RWPE1 (cell line): ENCODE measurements around the gene TAB3.

Source experiments
- CTCF ChIA-PET: fragments of 350-600 bp; sonication (Branson Sonifier 250); formaldehyde crosslinking; extraction: SDS; loops from one replicate; lab custom pipeline; 2021; lab: Yijun Ruan, JAX
- POLR2A ChIA-PET: fragments of 400-600 bp; formaldehyde crosslinking; extraction: SDS; loops from one replicate; lab custom pipeline; 2020; ENCODE audit warnings: antibody characterized with exemption; ENCODE audit not compliant: low non-redundant PET; lab: Yijun Ruan, JAX
- DNase-seq: peaks from one replicate; pipeline ENCODE4 v3.0.0; 2012; ENCODE audit warnings: low spot score
- H3K27ac ChIP-seq: fragments of 450-650 bp; 2 replicates; pipeline ENCODE4 v1.5.1; 2017
- TF ChIP-seq, protein P1 (sequence below): fragments of 450-650 bp; conservative IDR thresholded peaks from 2 replicates; pipeline ENCODE4 v1.5.1; 2017; ENCODE audit warnings: low read depth, mild to moderate bottlenecking

The TAB3 gene

DNA sequence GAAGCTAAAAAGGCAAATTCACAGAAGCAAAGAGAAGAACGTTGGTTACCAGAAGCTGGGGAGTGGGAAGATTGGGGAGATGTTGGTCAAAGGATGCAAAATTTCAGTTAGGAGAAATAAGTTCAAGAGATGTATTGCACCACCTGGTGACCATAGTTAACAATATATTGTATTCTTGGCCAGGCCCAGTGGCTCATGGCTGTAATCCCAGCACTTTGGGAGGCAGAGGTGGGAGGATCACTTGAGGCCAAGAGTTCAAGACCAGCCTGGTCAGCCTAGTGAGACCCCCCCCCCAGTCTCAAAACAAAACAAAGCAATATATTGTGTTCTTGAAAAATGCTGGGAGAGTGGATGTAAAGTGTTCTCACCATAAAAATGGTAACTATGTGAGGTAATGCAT, 67.9 kb downstream of the TAB3 start:
- DNase-seq = no peak
- H3K27ac ChIP-seq = no peak overlapping the region
- CTCF ChIA-PET = no interaction called here
- TF ChIP-seq, protein P1, sequence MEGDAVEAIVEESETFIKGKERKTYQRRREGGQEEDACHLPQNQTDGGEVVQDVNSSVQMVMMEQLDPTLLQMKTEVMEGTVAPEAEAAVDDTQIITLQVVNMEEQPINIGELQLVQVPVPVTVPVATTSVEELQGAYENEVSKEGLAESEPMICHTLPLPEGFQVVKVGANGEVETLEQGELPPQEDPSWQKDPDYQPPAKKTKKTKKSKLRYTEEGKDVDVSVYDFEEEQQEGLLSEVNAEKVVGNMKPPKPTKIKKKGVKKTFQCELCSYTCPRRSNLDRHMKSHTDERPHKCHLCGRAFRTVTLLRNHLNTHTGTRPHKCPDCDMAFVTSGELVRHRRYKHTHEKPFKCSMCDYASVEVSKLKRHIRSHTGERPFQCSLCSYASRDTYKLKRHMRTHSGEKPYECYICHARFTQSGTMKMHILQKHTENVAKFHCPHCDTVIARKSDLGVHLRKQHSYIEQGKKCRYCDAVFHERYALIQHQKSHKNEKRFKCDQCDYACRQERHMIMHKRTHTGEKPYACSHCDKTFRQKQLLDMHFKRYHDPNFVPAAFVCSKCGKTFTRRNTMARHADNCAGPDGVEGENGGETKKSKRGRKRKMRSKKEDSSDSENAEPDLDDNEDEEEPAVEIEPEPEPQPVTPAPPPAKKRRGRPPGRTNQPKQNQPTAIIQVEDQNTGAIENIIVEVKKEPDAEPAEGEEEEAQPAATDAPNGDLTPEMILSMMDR = no peak
- POLR2A ChIA-PET = no interaction called here

DNA sequence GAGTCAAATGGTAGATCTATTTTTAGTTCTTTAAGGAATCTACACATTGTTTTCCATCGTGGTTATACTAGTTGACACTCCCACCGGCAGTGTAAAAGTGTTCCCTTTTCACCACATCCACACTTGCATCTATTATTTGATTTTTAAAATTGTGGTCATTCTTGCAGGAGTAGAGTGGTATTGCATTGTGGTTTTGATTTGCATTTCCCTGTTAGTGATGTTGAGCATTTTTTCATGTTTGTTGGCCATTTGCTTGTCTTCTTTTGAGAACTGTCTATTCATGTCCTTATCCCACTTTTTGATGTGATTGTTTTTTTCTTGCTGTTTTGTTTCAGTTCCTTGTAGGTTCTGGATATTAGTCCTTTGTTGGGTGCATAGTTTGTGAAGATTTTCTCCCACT, 70.0 kb downstream of the TAB3 start:
- POLR2A ChIA-PET = no interaction called here
- H3K27ac ChIP-seq = no peak overlapping the region
- TF ChIP-seq, protein P1 = no peak
- no peak for DNase-seq
- CTCF ChIA-PET = no interaction called here

DNA sequence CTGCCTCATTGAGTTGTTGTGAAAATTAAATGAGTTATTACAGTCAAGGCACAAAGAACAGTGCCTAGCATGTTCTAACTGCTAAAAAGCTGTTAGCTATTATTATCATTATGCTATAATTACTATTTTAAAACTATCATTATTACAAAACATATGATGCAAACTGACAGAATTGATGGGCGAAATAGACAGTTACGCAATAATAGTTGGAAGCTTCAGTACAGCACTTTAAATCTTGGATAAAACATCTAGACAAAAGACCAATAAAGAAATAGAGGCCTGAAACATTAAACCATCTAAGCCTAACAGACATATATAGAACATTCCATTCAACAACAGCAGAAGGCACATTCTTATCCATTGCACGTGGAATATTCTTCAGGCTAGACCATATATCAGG, 73.0 kb downstream of the TAB3 start:
- ChIA-PET POLR2A (no interaction called here), CTCF (no interaction called here)
- H3K27ac ChIP-seq = no peak overlapping the region
- no peak for DNase-seq
- TF ChIP-seq, protein P1 = no peak

DNA sequence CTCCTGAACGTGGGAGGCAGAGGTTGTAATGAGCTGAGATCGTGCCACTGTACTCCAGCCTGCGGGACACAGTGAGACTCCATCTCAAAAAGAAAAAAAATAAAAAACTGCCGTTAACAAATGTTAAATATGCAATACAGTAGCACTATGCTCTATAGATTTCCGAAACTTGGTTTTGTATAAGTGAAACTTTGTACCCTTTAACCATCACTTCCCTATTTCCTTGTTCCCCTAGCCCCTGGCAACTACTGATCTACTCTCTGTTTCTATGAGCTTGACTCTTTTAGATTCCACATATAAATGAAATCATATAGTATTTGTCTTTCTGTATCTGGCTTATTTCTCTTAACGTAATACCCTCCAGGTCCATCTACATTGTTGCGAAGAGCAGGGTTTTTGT, 74.1 kb downstream of the TAB3 start:
- no peak for DNase-seq
- TF ChIP-seq, protein P1 = no peak
- CTCF ChIA-PET = no interaction called here
- no peak overlapping the region for H3K27ac ChIP-seq
- POLR2A ChIA-PET = no interaction called here

DNA sequence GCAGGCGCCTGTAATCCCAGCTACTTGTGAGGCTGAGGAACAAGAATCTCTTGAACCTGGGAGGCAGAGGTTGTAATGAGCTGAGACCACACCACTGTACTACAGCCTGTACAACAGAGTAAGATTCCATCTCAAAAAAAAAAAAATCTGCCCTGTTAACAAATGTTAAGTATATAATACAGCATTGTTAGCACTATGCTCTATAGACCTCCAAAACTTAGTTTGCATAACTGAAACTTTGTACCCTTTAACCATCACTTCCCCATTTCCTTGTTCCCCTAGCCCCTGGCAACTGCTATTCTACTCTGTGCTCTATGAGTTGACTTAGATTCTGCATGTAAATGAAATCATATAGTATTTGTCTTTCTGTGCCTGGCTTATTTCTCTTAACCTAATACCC, 76.7 kb downstream of the TAB3 start:
- CTCF ChIA-PET = no interaction called here
- TF ChIP-seq, protein P1 = no peak
- DNase-seq = no peak
- POLR2A ChIA-PET = no interaction called here
- no peak overlapping the region for H3K27ac ChIP-seq

DNA sequence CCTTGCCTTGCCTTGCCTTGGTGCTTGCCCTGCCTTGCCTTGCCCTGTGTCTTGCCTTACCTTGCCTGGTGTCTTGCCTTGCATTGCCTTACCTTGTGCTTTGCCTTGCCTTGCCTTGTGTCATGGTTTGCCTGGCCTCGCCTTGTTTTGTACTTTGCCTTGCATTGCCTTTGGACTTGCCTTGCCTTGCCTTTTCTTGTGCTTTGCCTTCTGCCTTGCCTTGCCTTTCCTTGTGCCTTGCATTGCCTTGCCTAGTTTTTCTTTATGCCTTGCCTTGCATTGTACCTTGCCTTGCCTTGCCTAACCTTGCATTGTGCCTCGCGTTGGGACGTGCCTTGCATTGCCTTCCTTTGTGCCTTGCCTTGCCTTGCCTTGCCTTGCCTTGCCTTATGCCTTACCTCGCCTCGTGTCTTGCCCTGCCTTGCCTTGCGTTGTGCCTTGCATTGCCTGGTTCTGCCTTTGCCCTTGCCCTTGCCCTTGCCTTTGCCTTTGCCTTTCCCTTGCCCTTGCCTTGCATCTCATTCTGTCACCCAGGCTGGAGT, 82.8 kb downstream of the TAB3 start:
- TF ChIP-seq, protein P1 = no peak
- H3K27ac ChIP-seq = no peak overlapping the region
- POLR2A ChIA-PET = no interaction called here

DNA sequence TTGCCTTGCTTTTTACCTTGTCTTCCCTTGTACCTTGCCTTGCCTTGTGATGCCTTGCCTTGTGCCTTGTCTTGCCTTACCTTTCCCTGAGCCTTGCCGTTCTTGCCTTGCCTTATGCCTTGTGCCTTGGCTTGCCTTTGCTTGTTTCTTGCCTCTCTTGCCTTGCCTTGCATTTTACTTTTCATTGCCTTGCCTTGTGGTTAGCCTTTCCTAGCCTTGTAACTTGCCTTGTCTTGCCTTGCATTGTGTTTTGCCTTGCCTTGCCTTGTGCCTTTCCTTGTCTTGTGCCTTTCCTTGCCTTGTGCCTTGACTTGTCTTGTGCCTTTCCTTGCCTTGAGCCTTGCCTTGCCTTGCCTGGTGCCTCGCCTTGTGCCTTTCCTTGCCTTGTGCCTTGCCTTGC, 84.6 kb downstream of the TAB3 start:
- CTCF ChIA-PET = no interaction called here
- TF ChIP-seq, protein P1 = no peak
- POLR2A ChIA-PET = no interaction called here
- no peak for DNase-seq
- H3K27ac ChIP-seq = no peak overlapping the region

More for the DNA sequence above, 82.8 kb downstream of the TAB3 start:
- DNase-seq = no peak
- CTCF ChIA-PET = no interaction called here
